ELF-1 (cell line): ENCODE measurements around the gene MVB12A.
A peak's percentile ranks its signal among the peaks of the same experiment; 100 is the strongest.

ENCODE experiments used
- DNase-seq: peaks from one replicate; pipeline ENCODE4 v3.0.0-alpha.2; 2016; ENCODE audit warnings: low read depth, low spot score

Gene MVB12A

DNA sequence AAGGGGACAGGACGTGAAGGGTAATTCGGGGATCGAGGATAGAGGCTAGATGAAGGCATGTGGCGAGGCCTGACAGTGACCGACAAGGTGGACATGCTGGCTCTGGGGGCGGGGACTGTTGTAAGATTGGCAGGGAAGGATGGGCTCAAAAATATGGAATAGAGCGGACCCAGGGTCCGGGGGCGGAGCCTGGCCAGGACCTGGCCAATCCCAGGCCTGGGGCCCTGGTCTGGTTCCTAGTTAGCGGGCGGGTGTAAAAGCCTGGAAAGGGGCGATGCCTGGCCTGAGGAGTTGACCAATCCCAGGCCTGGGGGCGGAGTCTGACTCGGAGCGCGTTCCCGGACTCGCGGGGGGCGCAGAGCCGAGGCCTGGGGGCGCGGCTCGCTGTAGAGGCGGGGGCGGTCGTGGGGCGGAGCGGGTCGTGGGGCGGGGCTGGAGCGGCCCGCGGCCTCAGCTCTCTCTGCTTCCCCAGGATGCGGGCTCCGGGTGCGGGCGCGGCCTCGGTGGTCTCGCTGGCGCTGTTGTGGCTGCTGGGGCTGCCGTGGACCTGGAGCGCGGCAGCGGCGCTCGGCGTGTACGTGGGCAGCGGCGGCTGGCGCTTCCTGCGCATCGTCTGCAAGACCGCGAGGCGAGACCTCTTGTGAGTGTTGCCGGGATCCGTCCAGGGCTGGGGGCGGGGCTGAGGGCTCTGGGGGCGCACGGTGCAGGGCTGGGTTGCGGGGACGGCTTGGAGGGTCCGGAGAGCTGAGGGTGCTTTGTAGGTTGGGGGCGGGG is 50.4 kb downstream of the MVB12A start, which contains the start of gene SLC27A1:
TSS of gene SLC27A1 (plus strand) at position 457 of the 774 bp plus-strand sequence. CDS start at position 474, 17 bp downstream.
- DNase-seq: peak; percentile 99

DNA sequence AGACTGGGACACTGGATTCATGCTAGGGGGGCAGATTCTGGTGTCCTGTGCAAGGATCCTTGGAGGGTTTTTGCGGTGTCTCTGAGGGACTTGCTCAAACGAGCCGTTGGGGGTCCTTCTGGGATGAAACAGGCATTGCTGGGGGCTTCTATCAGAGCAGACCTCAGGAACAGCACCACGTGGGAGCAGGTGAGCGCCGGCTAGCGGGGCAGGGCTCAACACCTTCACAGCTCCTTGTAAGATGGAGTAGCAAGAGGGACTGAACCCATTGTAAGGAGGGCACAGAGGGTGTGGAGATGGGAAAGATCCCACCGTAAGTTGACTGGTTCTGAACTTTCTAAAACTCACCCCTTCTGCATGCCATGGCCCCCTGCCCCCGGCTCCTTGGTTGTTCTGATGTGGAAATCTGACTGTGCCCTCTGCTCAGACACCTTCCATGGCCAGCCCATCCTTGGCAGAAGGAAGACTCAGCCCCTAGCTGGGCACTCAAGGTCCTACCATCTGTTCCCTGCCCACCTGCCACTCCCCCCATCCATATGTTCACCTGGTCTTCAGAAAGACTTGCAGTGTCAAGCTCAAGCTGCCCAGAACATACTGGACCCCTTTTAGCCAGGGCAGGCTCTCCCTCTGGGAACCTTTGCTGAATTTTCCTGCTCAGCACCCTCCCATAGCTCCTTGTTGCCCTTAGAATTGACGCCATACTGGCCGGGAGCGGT is 51.7 kb downstream of the MVB12A start:
- no peak for DNase-seq

DNA sequence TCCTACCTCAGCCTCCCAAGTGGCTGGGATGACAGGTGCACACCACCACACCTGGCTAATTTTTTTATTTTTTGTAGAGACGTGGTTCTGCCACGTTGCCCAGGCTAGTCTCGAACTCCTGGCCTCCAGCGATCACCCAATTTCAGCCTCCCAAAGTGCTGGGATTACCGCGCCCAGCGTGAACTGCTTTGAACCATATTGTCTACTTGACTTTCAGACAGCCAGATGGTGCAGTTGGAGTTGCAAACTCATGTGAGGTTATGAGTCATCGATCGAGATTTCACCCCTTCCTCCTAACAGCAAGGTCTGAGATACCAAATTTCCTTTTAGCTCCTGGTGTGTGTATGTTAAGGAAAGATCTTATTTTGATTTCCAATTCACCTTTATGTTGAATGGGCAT is 53.2 kb downstream of the MVB12A start:
- no peak for DNase-seq
